Ishikawa (cell line): ENCODE measurements around the gene ZNF24.

Experiments used
- CEBPB ChIP-seq: IDR thresholded peaks from 2 replicates; pipeline ENCODE4 v1.6.1; 2012
- CREB1 ChIP-seq: IDR thresholded peaks from 2 replicates; pipeline ENCODE4 v1.6.1; 2012; ENCODE audit warnings: low read depth
- EGR1 ChIP-seq: IDR thresholded peaks from 2 replicates; pipeline ENCODE4 v1.6.1; 2012
- EP300 ChIP-seq: IDR thresholded peaks from 2 replicates; pipeline ENCODE4 v1.6.1; 2012; ENCODE audit warnings: borderline replicate concordance
- FOXM1 ChIP-seq: IDR thresholded peaks from 2 replicates; pipeline ENCODE4 v1.6.1; 2012; ENCODE audit warnings: low read depth, borderline replicate concordance
- NFIC ChIP-seq: IDR thresholded peaks from 2 replicates; pipeline ENCODE4 v1.6.1; 2012
- RAD21 ChIP-seq: IDR thresholded peaks from 2 replicates; pipeline ENCODE4 v1.6.1; 2012; ENCODE audit warnings: low read depth
- TAF1 ChIP-seq: IDR thresholded peaks from 2 replicates; pipeline ENCODE4 v1.6.1; 2012; ENCODE audit warnings: low read depth, mild to moderate bottlenecking
- TCF12 ChIP-seq: IDR thresholded peaks from 2 replicates; pipeline ENCODE4 v1.6.1; 2012; ENCODE audit warnings: low read depth
- TEAD4 ChIP-seq: IDR thresholded peaks from 2 replicates; pipeline ENCODE4 v1.6.1; 2012
- USF1 ChIP-seq: IDR thresholded peaks from 2 replicates; pipeline ENCODE4 v1.6.1; 2012
- YY1 ChIP-seq: IDR thresholded peaks from 2 replicates; pipeline ENCODE4 v1.6.1; 2012; ENCODE audit warnings: low read depth
- ZBTB7A ChIP-seq: IDR thresholded peaks from 2 replicates; pipeline ENCODE4 v1.6.1; 2012; ENCODE audit warnings: low read depth
- TF ChIP-seq, protein P1 (sequence below): IDR thresholded peaks from 2 replicates; pipeline ENCODE4 v1.6.1; 2012
- TF ChIP-seq, protein P2 (sequence below): IDR thresholded peaks from 2 replicates; pipeline ENCODE4 v1.6.1; 2012; ENCODE audit warnings: low read depth, mild to moderate bottlenecking

The ZNF24 gene

GRCh38 chr18:35328868-35329267, 15.4 kb downstream of the ZNF24 start:
- TF ChIP-seq, protein P1, sequence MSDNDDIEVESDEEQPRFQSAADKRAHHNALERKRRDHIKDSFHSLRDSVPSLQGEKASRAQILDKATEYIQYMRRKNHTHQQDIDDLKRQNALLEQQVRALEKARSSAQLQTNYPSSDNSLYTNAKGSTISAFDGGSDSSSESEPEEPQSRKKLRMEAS = no peak
- TF ChIP-seq CREB1 (no peak), TCF12 (no peak)

DNA sequence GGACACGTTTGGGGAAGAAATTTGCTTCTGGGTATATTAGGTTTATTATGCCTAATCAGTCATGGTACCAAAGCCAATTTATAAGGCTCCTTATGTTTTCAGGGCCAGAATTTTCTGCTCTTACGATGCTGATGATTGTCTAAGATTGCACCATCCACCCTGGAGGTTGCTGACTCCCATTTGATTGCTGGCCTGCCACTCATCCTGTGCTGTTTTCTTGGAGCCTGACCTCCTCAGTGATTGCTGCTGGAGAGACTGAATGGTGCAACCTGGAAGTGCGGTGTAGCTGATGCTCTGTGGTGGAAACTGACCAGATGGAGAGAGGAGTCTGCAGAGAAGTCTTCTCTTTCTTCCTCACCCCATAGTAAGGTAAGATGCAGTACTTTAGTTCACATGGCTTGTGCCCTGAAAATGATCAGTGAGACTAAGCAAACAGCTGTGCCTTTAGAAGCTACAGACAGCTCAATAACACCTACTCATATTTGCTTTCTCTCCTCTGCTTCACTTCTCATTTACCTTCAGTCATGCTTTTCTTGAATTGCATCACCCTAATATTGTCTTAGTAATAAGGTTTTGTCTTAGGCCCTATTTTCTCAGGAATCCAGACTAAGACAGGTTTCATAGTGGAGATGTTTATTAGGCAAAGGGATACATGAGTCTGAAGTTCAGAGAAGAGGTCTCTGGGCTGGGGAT, 17.4 kb downstream of the ZNF24 start:
- TF ChIP-seq, protein P1 = no peak
- TF ChIP-seq TCF12 (no peak), EP300 (no peak), ZBTB7A (no peak), CREB1 (no peak), TEAD4 (no peak), USF1 (no peak), RAD21 (no peak), NFIC (no peak), TAF1 (no peak)
- TF ChIP-seq, protein P2, sequence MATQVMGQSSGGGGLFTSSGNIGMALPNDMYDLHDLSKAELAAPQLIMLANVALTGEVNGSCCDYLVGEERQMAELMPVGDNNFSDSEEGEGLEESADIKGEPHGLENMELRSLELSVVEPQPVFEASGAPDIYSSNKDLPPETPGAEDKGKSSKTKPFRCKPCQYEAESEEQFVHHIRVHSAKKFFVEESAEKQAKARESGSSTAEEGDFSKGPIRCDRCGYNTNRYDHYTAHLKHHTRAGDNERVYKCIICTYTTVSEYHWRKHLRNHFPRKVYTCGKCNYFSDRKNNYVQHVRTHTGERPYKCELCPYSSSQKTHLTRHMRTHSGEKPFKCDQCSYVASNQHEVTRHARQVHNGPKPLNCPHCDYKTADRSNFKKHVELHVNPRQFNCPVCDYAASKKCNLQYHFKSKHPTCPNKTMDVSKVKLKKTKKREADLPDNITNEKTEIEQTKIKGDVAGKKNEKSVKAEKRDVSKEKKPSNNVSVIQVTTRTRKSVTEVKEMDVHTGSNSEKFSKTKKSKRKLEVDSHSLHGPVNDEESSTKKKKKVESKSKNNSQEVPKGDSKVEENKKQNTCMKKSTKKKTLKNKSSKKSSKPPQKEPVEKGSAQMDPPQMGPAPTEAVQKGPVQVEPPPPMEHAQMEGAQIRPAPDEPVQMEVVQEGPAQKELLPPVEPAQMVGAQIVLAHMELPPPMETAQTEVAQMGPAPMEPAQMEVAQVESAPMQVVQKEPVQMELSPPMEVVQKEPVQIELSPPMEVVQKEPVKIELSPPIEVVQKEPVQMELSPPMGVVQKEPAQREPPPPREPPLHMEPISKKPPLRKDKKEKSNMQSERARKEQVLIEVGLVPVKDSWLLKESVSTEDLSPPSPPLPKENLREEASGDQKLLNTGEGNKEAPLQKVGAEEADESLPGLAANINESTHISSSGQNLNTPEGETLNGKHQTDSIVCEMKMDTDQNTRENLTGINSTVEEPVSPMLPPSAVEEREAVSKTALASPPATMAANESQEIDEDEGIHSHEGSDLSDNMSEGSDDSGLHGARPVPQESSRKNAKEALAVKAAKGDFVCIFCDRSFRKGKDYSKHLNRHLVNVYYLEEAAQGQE = no peak

DNA sequence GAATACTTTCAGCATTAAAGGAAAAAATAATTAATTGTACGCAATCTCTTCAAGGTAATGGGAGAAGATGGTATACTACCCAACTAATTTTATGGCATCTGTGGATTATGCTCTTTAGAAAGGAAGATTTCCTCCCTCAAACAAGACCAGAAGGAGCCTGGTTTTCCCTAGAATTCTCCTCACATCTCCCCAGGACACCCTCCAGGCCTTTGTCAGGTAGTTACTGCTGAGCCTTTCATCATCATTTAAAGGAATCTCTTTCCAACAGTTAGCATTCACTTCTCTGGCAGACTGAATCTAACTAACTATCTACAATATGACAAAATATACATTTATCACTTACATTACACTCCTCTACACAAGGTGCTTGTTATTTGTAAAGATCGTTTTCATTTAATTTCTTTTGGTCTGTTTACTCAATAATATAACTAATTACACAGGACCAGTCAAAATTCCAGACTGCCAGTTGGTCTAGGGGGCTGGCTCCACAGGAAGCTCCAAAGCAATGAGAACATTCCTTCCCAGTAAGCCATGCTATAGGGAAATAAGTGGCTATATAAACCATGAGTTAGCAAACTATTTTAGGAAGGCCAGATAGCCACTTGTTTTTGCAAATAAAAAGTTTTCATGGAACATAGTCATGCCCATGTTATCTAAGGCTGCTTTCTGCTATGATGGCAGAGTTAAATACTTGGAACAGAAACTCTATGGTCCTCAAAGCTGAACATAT, 19.1 kb downstream of the ZNF24 start:
- TF ChIP-seq, protein P2 = no peak
- TF ChIP-seq CREB1 = no peak
- no peak for TF ChIP-seq TEAD4
- TF ChIP-seq CEBPB = no peak
- TF ChIP-seq TAF1 = no peak
- no peak for TF ChIP-seq NFIC
- no peak for TF ChIP-seq USF1
- no peak for TF ChIP-seq FOXM1
- no peak for TF ChIP-seq EGR1
- TF ChIP-seq YY1 = no peak
- TF ChIP-seq, protein P1 = no peak
- no peak for TF ChIP-seq TCF12
- TF ChIP-seq ZBTB7A = no peak
- no peak for TF ChIP-seq RAD21
- TF ChIP-seq EP300 = no peak

- TF ChIP-seq RAD21 (no peak), USF1 (no peak), YY1 (no peak), NFIC (no peak), FOXM1 (no peak), TCF12 (no peak), EGR1 (no peak), CREB1 (no peak), EP300 (no peak), ZBTB7A (no peak), TEAD4 (no peak), CEBPB (no peak), TAF1 (no peak)
- TF ChIP-seq, protein P1 = no peak
- TF ChIP-seq, protein P2 = no peak
Observed at GRCh38 chr18:35322486-35323458, 21.4 kb downstream of the ZNF24 start.
